A549 treated with AZD9567 at 1 μM for 4 hours (cell line): ENCODE data around the gene SPAG4. TPM values are rescaled to one million over a fixed set of nuclear protein-coding genes. Genes with fewer than 3 reads are reported as not detected.

Experiments used
- total RNA-seq: library from RNA; stranded (reverse); fragments of 200-300 nt; extraction: Qiagen RNA extraction; gene quantifications from 5 replicates; pipeline ENCODE4 v1.2.3, GENCODE V29; 2022; ENCODE audit not compliant: insufficient read depth

The SPAG4 gene, protein sequence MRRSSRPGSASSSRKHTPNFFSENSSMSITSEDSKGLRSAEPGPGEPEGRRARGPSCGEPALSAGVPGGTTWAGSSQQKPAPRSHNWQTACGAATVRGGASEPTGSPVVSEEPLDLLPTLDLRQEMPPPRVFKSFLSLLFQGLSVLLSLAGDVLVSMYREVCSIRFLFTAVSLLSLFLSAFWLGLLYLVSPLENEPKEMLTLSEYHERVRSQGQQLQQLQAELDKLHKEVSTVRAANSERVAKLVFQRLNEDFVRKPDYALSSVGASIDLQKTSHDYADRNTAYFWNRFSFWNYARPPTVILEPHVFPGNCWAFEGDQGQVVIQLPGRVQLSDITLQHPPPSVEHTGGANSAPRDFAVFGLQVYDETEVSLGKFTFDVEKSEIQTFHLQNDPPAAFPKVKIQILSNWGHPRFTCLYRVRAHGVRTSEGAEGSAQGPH
- total RNA-seq: 3.6 to 10.6 TPM (median 5.0 TPM) in 5 replicates

DNA sequence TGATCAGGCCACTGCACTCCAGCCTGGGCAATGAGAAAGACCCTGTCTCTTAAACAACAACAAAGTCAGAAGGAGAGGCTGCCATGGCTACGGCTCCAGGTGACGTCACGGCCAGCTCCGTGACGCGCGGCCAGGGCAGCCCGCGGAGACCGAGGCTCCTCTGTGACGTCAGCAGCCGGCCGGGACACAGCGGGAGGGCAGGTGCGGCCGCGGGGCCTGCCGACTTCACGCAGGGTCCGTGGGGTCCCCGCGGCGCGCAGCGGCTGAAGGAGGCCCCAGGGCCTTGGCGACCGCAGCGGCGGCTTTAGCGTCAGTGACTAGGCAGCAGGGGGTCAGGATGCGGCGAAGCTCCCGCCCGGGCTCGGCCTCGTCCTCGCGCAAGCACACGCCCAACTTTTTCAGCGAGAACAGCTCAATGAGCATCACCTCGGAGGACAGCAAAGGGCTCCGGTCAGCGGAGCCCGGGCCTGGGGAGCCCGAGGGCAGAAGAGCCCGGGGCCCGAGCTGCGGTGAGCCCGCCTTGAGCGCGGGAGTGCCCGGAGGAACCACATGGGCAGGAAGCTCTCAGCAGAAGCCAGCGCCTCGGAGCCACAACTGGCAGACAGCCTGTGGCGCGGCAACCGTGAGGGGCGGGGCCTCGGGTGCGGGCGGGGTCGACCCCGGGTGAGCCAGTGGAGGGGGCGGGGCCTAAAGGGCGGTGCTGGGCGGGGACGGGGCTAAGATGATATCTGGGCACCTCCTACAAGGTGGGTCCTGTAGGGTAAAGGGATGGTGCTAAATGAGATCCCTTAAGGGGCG lies at the start of gene SPAG4:
Gene SPAG4 (plus strand): TSS at position 163 of the 798 bp plus-strand sequence. CDS start 175 bp downstream, at position 338.

DNA sequence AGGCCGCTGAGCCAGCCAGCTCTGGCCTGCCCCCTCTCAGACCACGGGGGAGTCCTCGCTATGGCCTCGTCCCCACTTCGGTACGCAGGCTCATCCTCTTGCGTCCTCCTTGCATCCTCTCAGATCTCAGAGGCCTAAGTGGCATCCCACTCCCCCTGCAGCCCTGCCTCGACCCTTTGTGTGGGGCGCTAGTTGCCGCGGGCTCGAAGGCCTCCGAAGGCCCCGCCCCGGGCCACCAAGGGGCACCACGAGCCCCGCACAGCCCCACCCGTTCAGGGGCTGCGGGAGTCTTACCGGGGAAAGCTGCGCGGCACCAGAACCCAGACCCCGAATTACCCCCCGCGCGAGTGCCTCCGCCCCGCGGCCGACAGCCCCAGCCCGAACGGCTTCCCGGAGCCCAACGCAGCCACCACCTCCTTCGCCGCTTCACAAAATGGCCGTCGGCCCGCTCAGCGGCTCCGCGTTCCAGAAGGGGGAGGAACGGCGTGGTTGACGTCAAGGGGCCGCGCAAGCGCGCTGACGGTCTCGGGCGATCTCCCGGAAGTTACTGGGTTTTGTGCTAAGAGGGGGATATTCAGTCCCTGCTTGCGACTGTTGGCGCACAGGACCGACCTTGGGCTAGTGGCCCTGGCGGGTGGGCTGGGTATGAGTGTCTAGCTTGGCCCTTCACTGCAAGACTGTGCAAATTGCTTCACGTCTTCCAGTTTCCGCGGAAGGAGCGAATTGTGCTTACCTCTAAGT lies 49.0 kb downstream of the SPAG4 start, which contains the start of the genes CPNE1 and RBM12:
Gene CPNE1 (minus strand): TSS at position 435 of the 741 bp plus-strand sequence. CDS start 31,977 bp downstream, outside the sequence.
Gene RBM12 (minus strand): TSS at position 435 of the 741 bp plus-strand sequence. CDS start 9,578 bp downstream, outside the sequence.

Other genes with a start within 250 kb of the SPAG4 start
- gene UQCC1, start 203.9 kb upstream of the SPAG4 start, total RNA-seq: 27.0 to 69.2 TPM (median 28.8 TPM) in 5 replicates
- gene GDF5, start 177.6 kb upstream of the SPAG4 start, total RNA-seq: 0.03 TPM in 1 of 5 replicates, not detected in the others
- gene CEP250, start 160.2 kb upstream of the SPAG4 start, total RNA-seq: 23.3 to 31.2 TPM (median 28.7 TPM) in 5 replicates
- not detected in 5 replicates for gene C20orf173, start 86.2 kb upstream of the SPAG4 start, total RNA-seq
- gene ERGIC3, start 73.8 kb upstream of the SPAG4 start, total RNA-seq: 235 to 256 TPM (median 242 TPM) in 5 replicates
- gene CPNE1, start 49.1 kb downstream of the SPAG4 start, total RNA-seq: 203 to 231 TPM (median 226 TPM) in 5 replicates
- 77.3 to 99.4 TPM (median 81.1 TPM) in 5 replicates for gene RBM12, start 49.1 kb downstream of the SPAG4 start, total RNA-seq
- gene NFS1, start 83.5 kb downstream of the SPAG4 start, total RNA-seq: 36.3 to 44.4 TPM (median 39.4 TPM) in 5 replicates
- 362 to 399 TPM (median 378 TPM) in 5 replicates for gene ROMO1, start 83.6 kb downstream of the SPAG4 start, total RNA-seq
- 166 to 193 TPM (median 186 TPM) in 5 replicates for gene RBM39, start 126.4 kb downstream of the SPAG4 start, total RNA-seq
- gene PHF20, start 156.2 kb downstream of the SPAG4 start, total RNA-seq: 28.5 to 32.0 TPM (median 30.4 TPM) in 5 replicates